IMR-90 (cell line): Measurements from ENCODE around the gene ADAT1. TPM values are rescaled to one million over a fixed set of nuclear protein-coding genes. Genes with fewer than 3 reads are reported as not detected.

Source experiments
- ATAC-seq: fragments of 200-7000 bp; cut with Tn5 transposase; 2 replicates; pipeline ENCODE4 v1.9.1; 2020; ENCODE audit warnings: low read depth, mild to moderate bottlenecking, moderate library complexity
- BruUV-seq: library from RNA; stranded (reverse); fragments of 400-500 nt; replicated peaks from 2 replicates; lab custom pipeline; 2021; lab: Mats Ljungman, UMichigan
- CTCF ChIA-PET: fragments of 300-600 bp; formaldehyde crosslinking; extraction: SDS; loops from one replicate; lab custom pipeline; 2021; ENCODE audit warnings: antibody characterized with exemption; lab: Yijun Ruan, JAX
- POLR2A ChIA-PET: fragments of 300-600 bp; sonication (Branson Sonifier 250); formaldehyde crosslinking; loops from one replicate; lab custom pipeline; 2022; ENCODE audit warnings: antibody characterized with exemption; ENCODE audit not compliant: unreplicated experiment; lab: Charles Lee
- DNase-seq: peaks from one replicate; pipeline ENCODE4 v3.0.0; 2013
- H2AFZ ChIP-seq: replicated peaks from 2 replicates; pipeline ENCODE3; 2013; ENCODE audit warnings: low read length, mild to moderate bottlenecking; ENCODE audit not compliant: poor library complexity
- H2AK5ac ChIP-seq: 2 replicates; pipeline ENCODE4 v1.6.1; 2013; ENCODE audit warnings: low read depth, low read length, inconsistent platforms
- H2AK9ac ChIP-seq: replicated peaks from 2 replicates; pipeline ENCODE3; 2013; ENCODE audit warnings: mild to moderate bottlenecking, low read depth, low read length, moderate library complexity; ENCODE audit not compliant: poor library complexity
- H2BK120ac ChIP-seq: 2 replicates; pipeline ENCODE4 v1.6.1; 2013; ENCODE audit warnings: low read depth, low read length, inconsistent platforms
- H2BK15ac ChIP-seq: 3 replicates; pipeline ENCODE4 v1.6.1; 2013; ENCODE audit warnings: low read depth, low read length, inconsistent platforms
- H2BK20ac ChIP-seq: 2 replicates; pipeline ENCODE4 v1.6.1; 2013; ENCODE audit warnings: low read depth, mild to moderate bottlenecking, inconsistent platforms, low read length, moderate library complexity
- H2BK5ac ChIP-seq: 2 replicates; pipeline ENCODE4 v1.6.1; 2013; ENCODE audit warnings: mild to moderate bottlenecking, low read depth, low read length, inconsistent platforms; ENCODE audit not compliant: poor library complexity, severe bottlenecking
- H3K14ac ChIP-seq: replicated peaks from 2 replicates; pipeline ENCODE4 v1.6.1; 2013; ENCODE audit warnings: low read depth, low read length, inconsistent platforms
- H3K18ac ChIP-seq: 2 replicates; pipeline ENCODE4 v1.6.1; 2013; ENCODE audit warnings: low read depth, low read length, control low read depth
- H3K23ac ChIP-seq: 2 replicates; pipeline ENCODE4 v1.6.1; 2013; ENCODE audit warnings: low read depth, low read length, inconsistent platforms
- H3K27ac ChIP-seq: 2 replicates; pipeline ENCODE4 v1.5.1; 2013; ENCODE audit warnings: mild to moderate bottlenecking, control low read depth, low read length; ENCODE audit not compliant: insufficient read depth
- H3K27me3 ChIP-seq: 2 replicates; pipeline ENCODE4 v1.6.1; 2013; ENCODE audit warnings: low read length; ENCODE audit not compliant: control insufficient read depth, insufficient read depth
- H3K36me3 ChIP-seq: 2 replicates; pipeline ENCODE4 v1.6.1; 2013; ENCODE audit warnings: low read length, mixed read lengths; ENCODE audit not compliant: control insufficient read depth, insufficient read depth
- H3K4ac ChIP-seq: 2 replicates; pipeline ENCODE4 v1.6.1; 2013; ENCODE audit warnings: low read depth, low read length, inconsistent platforms
- H3K4me1 ChIP-seq: 2 replicates; pipeline ENCODE4 v1.6.1; 2013; ENCODE audit warnings: low read length, mixed read lengths; ENCODE audit not compliant: control insufficient read depth, insufficient read depth
- H3K4me2 ChIP-seq: 2 replicates; pipeline ENCODE4 v1.6.1; 2013; ENCODE audit warnings: low read depth, mild to moderate bottlenecking, control low read depth, low read length, moderate library complexity
- H3K4me3 ChIP-seq: 2 replicates; pipeline ENCODE4 v1.5.1; 2013; ENCODE audit warnings: low read depth, mild to moderate bottlenecking, control low read depth, low read length, moderate library complexity; ENCODE audit not compliant: insufficient read depth
- H3K56ac ChIP-seq: 2 replicates; pipeline ENCODE4 v1.6.1; 2013; ENCODE audit warnings: low read length, inconsistent platforms; ENCODE audit not compliant: insufficient read depth; ENCODE audit errors: extremely low read depth
- H3K79me1 ChIP-seq, 2 experiments: 2 replicates each; pipeline ENCODE4 v1.6.1; 2013; ENCODE audit warnings: low read length in 2 of 2, inconsistent platforms in 1 of 2, low read depth in 1 of 2
- H3K9ac ChIP-seq: 2 replicates; pipeline ENCODE4 v1.6.1; 2013; ENCODE audit warnings: low read depth, low read length, control low read depth
- H3K9me1 ChIP-seq: 2 replicates; pipeline ENCODE4 v1.6.1; 2013; ENCODE audit warnings: low read length, inconsistent platforms; ENCODE audit not compliant: insufficient read depth
- H3K9me3 ChIP-seq: 2 replicates; pipeline ENCODE4 v1.6.1; 2013; ENCODE audit warnings: low read length; ENCODE audit not compliant: control insufficient read depth, insufficient read depth
- H4K20me1 ChIP-seq: 2 replicates; pipeline ENCODE4 v1.6.1; 2013; ENCODE audit warnings: low read length, inconsistent platforms; ENCODE audit not compliant: insufficient read depth
- H4K5ac ChIP-seq: 2 replicates; pipeline ENCODE4 v1.6.1; 2013; ENCODE audit warnings: mild to moderate bottlenecking, low read depth, low read length, control low read depth
- H4K8ac ChIP-seq, 2 experiments: 2 replicates each; pipeline ENCODE4 v1.6.1; 2013; ENCODE audit warnings: low read depth in 2 of 2, low read length in 2 of 2, control low read depth in 1 of 2, inconsistent platforms in 1 of 2
- H4K91ac ChIP-seq: 2 replicates; pipeline ENCODE4 v1.6.1; 2013; ENCODE audit warnings: low read depth, low read length, inconsistent platforms; ENCODE audit not compliant: insufficient read depth
- CEBPB ChIP-seq: IDR thresholded peaks from 2 replicates; pipeline ENCODE4 v1.6.1; 2012; ENCODE audit warnings: low read depth, low read length, improper control_type of control experiment
- CHD1 ChIP-seq: IDR thresholded peaks from 2 replicates; pipeline ENCODE4 v1.6.1; 2012; ENCODE audit warnings: low read depth, low read length, improper control_type of control experiment
- ELK1 ChIP-seq: fragments of 150-350 bp; IDR thresholded peaks from 2 replicates; pipeline ENCODE4 v1.6.1; 2016; ENCODE audit warnings: low read depth, mild to moderate bottlenecking, low read length, moderate library complexity, borderline replicate concordance
- MAFK ChIP-seq: IDR thresholded peaks from 2 replicates; pipeline ENCODE4 v1.6.1; 2012; ENCODE audit warnings: low read depth, low read length, improper control_type of control experiment
- MAZ ChIP-seq: IDR thresholded peaks from 2 replicates; pipeline ENCODE4 v1.6.1; 2012; ENCODE audit warnings: low read depth, mild to moderate bottlenecking, low read length, improper control_type of control experiment, moderate library complexity, borderline replicate concordance
- MXI1 ChIP-seq: IDR thresholded peaks from 2 replicates; pipeline ENCODE4 v1.6.1; 2012; ENCODE audit warnings: low read depth, mild to moderate bottlenecking, low read length, moderate library complexity, borderline replicate concordance
- NFE2L2 ChIP-seq: fragments of 150-350 bp; IDR thresholded peaks from 2 replicates; pipeline ENCODE4 v1.6.1; 2016; ENCODE audit warnings: low read depth, mild to moderate bottlenecking, low read length
- RCOR1 ChIP-seq: IDR thresholded peaks from 2 replicates; pipeline ENCODE4 v1.6.1; 2012; ENCODE audit warnings: mild to moderate bottlenecking, low read length, improper control_type of control experiment; ENCODE audit not compliant: insufficient replicate concordance
- RFX5 ChIP-seq: IDR thresholded peaks from 2 replicates; pipeline ENCODE4 v1.8.0; 2012; ENCODE audit warnings: low read depth, mild to moderate bottlenecking, low read length, moderate library complexity
- SMC3 ChIP-seq: fragments of 150-350 bp; IDR thresholded peaks from 2 replicates; pipeline ENCODE4 v1.6.1; 2016; ENCODE audit warnings: low read depth, mild to moderate bottlenecking, antibody characterized with exemption, low read length, moderate library complexity
- WGBS, 2 experiments: methylation state at CpG; one replicate each; pipeline versions ENCODE4 v1.1.5 to v1.1.7; 2013; ENCODE audit warnings: missing lambda C conversion rate in 2 of 2; ENCODE audit not compliant: insufficient read length in 1 of 2; ENCODE audit errors: extremely low coverage in 2 of 2; 5-methylcytosine and 5-hydroxymethylcytosine counted together
- dilution Hi-C: fragments of 300-500 bp; cut with HindIII; formaldehyde crosslinking; loops from one replicate; pipeline ENCODE4 v1.14.3; 2018; ENCODE audit warnings: low sequenced_read_pairs; ENCODE audit not compliant: unreplicated experiment
- in situ Hi-C: fragments of 300-500 bp; cut with MboI; formaldehyde crosslinking; loops from 3 replicates; pipeline ENCODE4 v1.14.3; 2019; ENCODE audit warnings: low sequenced_read_pairs, inconsistent platforms, mixed read lengths
- intact Hi-C: fragments of 100-400 bp; cut with micrococcal nuclease; formaldehyde crosslinking; loops from 2 replicates; pipeline ENCODE4 v1.10.0; 2022
- polyA plus RNA-seq, 3 experiments: library from polyadenylated mRNA; depleted of rRNA; stranded (reverse); fragments of >200 nt; gene quantifications; 2 replicates each; pipeline ENCODE4 v1.2.3, GENCODE V29; 2012; ENCODE audit warnings: low replicate concordance in 1 of 3
- total RNA-seq: library from RNA; depleted of rRNA; stranded (reverse); fragments of >200 nt; gene quantifications from 2 replicates; pipeline ENCODE4 v1.2.3, GENCODE V29; 2012
- TF ChIP-seq, protein P1 (sequence below): conservative IDR thresholded peaks from 2 replicates; pipeline ENCODE4 v1.5.1; 2012; ENCODE audit warnings: mild to moderate bottlenecking, low read depth, low read length, improper control_type of control experiment

ADAT1 gene
- total and polyA plus RNA-seq, 2 of the 4 experiments (the other 2 are of a cell fraction), result 22.7 to 52.9 TPM

GRCh38 chr16:75575958-75576357 lies 47.1 kb downstream of the ADAT1 start:
- H3K79me1 ChIP-seq, result peaks cover 10 to 40% of the 10 kb centered on the region in 2 experiments; a peak in 3 of 4 replicates
- ChIA-PET CTCF (no interaction called here), POLR2A (no interaction called here)
- H3K4me2 ChIP-seq, result no peak overlapping the region
- H2BK20ac ChIP-seq, result no peak overlapping the region
- intact Hi-C loops, result no loop called here
- 0 out of 2 replicates have a peak, but pooled peaks cover 2% of the 10 kb centered on the region for H3K4me1 ChIP-seq
- H3K4ac ChIP-seq, result no peak overlapping the region
- TF ChIP-seq MAZ (no peak), RCOR1 (no peak), SMC3 (no peak), CEBPB (no peak), RFX5 (no peak), CHD1 (no peak), MXI1 (no peak), ELK1 (no peak), MAFK (no peak), NFE2L2 (no peak)
- TF ChIP-seq, protein P1, sequence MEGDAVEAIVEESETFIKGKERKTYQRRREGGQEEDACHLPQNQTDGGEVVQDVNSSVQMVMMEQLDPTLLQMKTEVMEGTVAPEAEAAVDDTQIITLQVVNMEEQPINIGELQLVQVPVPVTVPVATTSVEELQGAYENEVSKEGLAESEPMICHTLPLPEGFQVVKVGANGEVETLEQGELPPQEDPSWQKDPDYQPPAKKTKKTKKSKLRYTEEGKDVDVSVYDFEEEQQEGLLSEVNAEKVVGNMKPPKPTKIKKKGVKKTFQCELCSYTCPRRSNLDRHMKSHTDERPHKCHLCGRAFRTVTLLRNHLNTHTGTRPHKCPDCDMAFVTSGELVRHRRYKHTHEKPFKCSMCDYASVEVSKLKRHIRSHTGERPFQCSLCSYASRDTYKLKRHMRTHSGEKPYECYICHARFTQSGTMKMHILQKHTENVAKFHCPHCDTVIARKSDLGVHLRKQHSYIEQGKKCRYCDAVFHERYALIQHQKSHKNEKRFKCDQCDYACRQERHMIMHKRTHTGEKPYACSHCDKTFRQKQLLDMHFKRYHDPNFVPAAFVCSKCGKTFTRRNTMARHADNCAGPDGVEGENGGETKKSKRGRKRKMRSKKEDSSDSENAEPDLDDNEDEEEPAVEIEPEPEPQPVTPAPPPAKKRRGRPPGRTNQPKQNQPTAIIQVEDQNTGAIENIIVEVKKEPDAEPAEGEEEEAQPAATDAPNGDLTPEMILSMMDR, result no peak
- no peak overlapping the region for H3K4me3 ChIP-seq
- no peak overlapping the region for H4K8ac ChIP-seq
- dilution Hi-C loops, result no loop called here
- H3K9me1 ChIP-seq, result peaks cover 9% of the 10 kb centered on the region; the same call in 1 of the 2 replicates
- no peak overlapping the region for H2BK15ac ChIP-seq
- DNase-seq (no peak), ATAC-seq (no peak)
- H4K20me1 ChIP-seq, result no peaks in the 10 kb centered on the region
- H2BK5ac ChIP-seq, result no peak overlapping the region
- H3K27ac ChIP-seq, result no peak overlapping the region
- no TSS peak for BruUV-seq
- WGBS, 2 experiments, result no CpG with 5 or more reads among the region's 3 CpGs
- H3K56ac ChIP-seq, result no peak overlapping the region
- no peak overlapping the region for H4K5ac ChIP-seq
- no peaks in the 10 kb centered on the region for H3K9me3 ChIP-seq
- H3K23ac ChIP-seq, result no peak overlapping the region
- no peak overlapping the region for H2AK9ac ChIP-seq
- H3K27me3 ChIP-seq, result no peaks in the 10 kb centered on the region
- H3K9ac ChIP-seq, result no peak overlapping the region
- H4K91ac ChIP-seq, result no peak overlapping the region
- no peak overlapping the region for H2BK120ac ChIP-seq
- H2AK5ac ChIP-seq, result no peak overlapping the region
- no peak overlapping the region for H3K14ac ChIP-seq
- no peak overlapping the region for H2AFZ ChIP-seq
- H3K36me3 ChIP-seq, result peaks cover 64% of the 10 kb centered on the region
- no peak overlapping the region for H3K18ac ChIP-seq
- in situ Hi-C loops, result loop anchor here (25.0 kb wide), 1 partner anchor 364 kb away; the partner anchor contains the start of genes CTRB1 and CTRB2
